HG03432 (cell line): Measurements from ENCODE around the gene CDCA3.
"Not testable (repeated sequence)": the region's sequence is repeated elsewhere in the genome, so short reads cannot be mapped to it uniquely, and the experiment has no call there.

Experiments
- ATAC-seq: cut with Tn5 transposase; IDR thresholded peaks from one replicate; pipeline ENCODE4 v1.9.1; 2021; ENCODE audit warnings: mild to moderate bottlenecking, moderate library complexity; ENCODE audit not compliant: unreplicated experiment

Gene CDCA3

GRCh38 chr12:6851153-6851920 is at the start of gene CDCA3:
TSS of gene CDCA3 (minus strand) at chr12:6851286. CDS start at chr12:6850952, 334 bp downstream.
- peak; percentile 54 for ATAC-seq

- ATAC-seq = no peak
Measured at GRCh38 chr12:6899837-6900519, 48.9 kb upstream of the CDCA3 start.

GRCh38 chr12:6899427-6899826 is 48.3 kb upstream of the CDCA3 start:
- ATAC-seq = no peak

- ATAC-seq = no peak
Measured at GRCh38 chr12:6896846-6897435, 45.9 kb upstream of the CDCA3 start.

GRCh38 chr12:6894321-6894720 is 43.2 kb upstream of the CDCA3 start:
- no peak for ATAC-seq

- not testable (repeated sequence) for ATAC-seq
Measured at GRCh38 chr12:6892683-6893082, 41.6 kb upstream of the CDCA3 start.

GRCh38 chr12:6891646-6892001 is 40.5 kb upstream of the CDCA3 start:
- no peak for ATAC-seq

GRCh38 chr12:6890789-6891645 is 39.9 kb upstream of the CDCA3 start:
- ATAC-seq = peak; percentile 93

GRCh38 chr12:6889775-6890573 is 38.9 kb upstream of the CDCA3 start:
- ATAC-seq = not testable (repeated sequence)

GRCh38 chr12:6888794-6889193 is 37.7 kb upstream of the CDCA3 start:
- ATAC-seq = not testable (repeated sequence)

GRCh38 chr12:6888360-6888759 is 37.3 kb upstream of the CDCA3 start:
- ATAC-seq = no peak

- no peak for ATAC-seq
Measured at GRCh38 chr12:6887460-6887859, 36.4 kb upstream of the CDCA3 start.

- ATAC-seq = not testable (repeated sequence)
Measured at GRCh38 chr12:6886206-6886999, 35.3 kb upstream of the CDCA3 start.

GRCh38 chr12:6884539-6884938 is 33.5 kb upstream of the CDCA3 start:
- ATAC-seq = no peak

GRCh38 chr12:6883683-6884082 is 32.6 kb upstream of the CDCA3 start:
- no peak for ATAC-seq

GRCh38 chr12:6883252-6883651 is 32.2 kb upstream of the CDCA3 start:
- ATAC-seq = no peak

- ATAC-seq = not testable (repeated sequence)
Measured at GRCh38 chr12:6879824-6880223, 28.7 kb upstream of the CDCA3 start.

GRCh38 chr12:6874015-6874368 is 22.9 kb upstream of the CDCA3 start:
- ATAC-seq = not testable (repeated sequence)
